ENCODE data around the gene A3GALT2.
"Not testable (repeated sequence)": the region's sequence is repeated elsewhere in the genome, so short reads cannot be mapped to it uniquely, and the experiment has no call there.

Gene A3GALT2

DNA sequence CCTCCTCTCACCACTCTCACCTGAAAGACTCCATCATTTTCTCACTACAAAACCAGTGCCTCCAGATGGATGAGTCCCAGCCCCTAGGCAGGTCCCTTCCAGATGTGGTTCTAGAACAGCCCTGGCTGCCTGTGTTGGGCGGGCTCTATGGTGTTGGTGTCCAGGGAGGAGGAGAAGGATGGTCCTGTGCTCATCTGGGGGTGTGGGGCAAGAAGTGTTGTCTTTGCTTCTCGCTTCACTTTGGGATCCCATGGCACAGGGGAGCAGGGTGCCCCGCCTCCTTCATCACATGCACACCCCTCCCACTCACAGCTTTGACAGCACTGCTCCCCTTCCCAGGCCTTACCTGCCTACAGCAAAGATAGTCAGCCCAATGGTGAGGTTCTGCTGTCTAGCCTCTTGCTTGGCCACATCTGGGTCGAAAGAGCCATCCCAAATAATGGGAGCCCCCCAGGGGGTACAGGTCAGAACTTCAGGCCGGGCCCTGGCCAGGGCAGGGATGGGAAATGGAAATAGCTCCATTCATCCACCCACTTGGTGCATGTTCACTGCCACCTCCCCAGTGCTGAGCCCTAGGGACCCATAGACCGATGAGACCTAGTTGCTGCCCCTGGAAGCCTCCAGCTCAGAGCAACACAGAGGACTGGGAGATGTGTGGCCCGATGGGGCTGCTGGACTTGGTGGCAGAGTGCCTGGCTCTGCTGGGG lies 9.0 kb downstream of the A3GALT2 start:
- no peak for DNase-seq

DNA sequence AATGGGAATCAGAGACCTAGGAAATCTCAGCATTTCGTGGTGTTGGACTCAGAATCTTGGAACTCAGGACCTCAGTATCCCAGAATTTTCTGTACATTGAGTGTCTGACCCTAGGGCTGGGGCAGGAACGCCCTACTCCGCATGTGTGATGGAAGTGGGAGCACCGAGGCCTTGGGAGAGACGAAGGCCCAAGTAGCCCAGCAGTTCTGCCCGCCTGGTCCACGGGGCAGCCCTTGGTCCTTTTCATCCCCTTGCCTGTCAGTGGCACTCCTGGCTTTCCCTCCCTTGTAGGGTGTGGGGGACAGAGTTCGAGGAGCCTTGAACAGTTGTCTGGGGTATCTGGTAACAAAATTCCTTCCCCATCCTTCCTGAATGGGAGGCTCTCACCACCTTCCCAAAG lies 10.2 kb downstream of the A3GALT2 start:
- DNase-seq = no peak

DNA sequence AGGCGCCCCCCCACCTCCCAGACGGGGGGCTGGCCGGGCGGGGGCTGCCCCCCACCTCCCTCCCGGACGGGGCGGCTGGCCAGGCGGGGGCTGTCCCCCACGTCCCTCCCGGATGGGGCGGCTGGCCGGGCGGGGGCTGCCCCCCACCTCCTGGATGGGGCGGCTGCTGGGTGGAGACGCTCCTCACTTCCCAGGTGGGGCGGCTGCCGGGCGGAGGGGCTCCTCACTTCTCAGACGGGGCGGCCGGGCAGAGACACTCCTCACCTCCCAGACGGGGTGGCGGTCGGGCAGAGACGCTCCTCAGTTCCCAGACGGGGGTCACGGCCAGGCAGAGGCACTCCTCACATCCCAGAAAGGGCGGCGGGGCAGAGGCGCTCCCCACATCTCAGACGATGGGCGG lies 11.5 kb downstream of the A3GALT2 start:
- DNase-seq = not testable (repeated sequence)

DNA sequence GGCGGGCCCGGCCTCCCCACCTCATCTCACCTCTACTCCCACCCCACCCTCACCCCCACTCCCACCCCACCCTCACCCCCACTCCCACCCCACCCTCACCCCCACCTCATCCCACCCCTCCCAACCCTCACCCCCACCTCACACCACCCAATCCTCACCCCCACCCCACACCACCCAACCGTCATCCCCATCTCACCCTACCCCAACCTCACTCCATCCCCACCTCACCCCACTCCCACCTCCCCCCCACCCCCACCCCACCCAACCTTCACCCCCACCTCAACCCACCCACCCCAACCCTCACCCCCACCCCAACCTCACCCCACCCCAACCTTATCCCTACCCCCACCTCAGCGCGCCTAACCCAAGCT lies 13.4 kb downstream of the A3GALT2 start:
- DNase-seq = no peak

DNA sequence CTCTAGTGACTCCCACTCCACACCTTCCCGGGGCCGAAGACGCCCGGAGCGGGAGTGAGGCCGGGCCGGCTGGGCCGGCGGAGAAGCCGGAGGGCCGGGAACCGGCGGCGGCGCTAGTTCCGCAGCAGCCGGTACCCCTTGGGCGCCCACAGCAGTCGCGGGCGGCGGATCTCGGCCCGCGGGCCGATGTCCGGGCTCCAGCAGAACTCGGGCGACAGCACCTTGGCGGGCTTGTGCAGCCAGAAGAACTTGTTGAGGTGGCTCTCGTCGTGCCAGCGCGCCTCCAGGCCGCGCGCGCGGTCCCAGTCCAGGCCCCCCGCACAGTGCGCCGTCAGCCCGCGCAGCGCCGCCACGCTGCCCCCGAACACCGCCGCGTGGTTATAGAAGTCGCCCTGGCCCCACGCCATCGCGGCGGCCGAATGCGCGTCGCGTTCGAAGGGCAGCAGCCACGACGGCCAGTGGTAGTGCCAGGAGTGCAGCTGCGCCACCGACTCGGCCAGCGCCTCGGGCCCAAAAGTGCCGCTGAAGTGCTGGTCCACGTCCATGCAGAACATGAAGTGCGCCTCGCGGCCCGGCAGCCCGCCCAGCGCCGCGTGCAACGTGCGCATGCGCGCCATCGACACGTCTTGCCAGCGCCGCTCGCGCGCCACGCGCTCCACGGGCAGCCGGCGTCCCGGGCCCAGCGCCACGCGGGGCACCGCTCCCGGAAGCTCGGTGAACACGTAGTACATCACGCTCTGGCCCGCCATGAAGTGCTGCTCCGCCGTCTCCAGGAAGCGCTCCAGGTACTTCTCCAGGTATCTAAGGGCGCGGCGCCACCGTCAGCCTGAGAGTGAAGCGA lies 14.0 kb downstream of the A3GALT2 start:
- DNase-seq = no peak

DNA sequence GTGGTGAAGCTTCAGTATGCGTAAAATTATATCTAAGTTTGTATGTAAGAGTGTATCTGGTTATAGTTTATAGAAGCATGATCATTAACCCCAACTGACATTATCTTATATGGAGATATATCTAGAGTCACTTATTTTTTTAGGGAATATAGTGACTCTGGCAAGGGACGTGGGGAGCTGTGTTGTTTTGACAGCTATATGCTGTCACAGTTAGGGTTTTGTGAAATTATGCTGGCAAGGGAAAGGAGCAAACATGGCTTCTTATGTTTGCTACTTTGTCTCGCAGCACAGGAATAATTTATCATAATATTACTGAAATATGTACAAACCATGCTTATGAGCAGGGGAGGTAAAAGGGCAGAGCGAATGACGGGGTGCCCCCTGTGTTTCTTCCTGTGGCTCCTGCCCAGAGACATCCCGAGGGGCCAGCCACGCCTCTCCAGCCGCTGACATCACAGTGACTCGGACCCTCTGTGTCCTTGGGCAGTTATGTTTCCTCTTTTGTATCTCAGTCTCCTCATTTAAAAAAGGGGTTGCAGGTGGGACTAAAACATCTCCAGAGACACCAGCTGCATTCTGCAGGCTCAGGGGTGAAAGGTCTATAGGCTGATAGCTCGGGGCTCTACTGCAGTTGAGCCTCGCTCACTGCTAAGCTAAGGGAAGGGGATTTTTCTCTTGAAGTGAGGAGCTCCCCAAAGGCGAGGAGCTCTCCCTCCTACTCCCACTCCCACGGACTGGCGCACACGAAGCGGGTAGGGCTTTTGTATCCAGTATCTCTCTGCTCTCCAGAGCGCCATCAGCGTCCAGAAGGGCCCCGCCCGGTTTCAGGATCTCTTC lies 14.9 kb downstream of the A3GALT2 start:
- DNase-seq = no peak

DNA sequence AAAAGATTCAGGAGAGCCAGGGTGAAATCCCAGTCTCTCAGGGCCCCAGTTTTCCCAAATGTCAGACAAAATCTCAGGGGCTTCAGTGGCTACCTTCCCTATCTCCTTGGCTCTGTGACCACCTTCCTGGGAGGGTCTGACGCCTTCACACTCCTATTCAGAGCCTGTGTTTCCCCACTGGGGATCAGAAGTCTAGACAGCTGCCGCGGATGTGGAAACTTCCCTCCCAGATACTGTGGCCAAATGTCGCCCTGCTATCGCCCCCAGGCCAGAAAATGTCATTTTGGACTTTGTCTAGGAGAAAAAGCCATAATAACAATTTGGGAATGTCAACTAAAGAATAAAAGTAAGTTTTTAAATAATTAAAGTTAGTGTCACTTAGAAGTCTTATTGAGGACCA lies 15.9 kb downstream of the A3GALT2 start:
- DNase-seq = no peak

DNA sequence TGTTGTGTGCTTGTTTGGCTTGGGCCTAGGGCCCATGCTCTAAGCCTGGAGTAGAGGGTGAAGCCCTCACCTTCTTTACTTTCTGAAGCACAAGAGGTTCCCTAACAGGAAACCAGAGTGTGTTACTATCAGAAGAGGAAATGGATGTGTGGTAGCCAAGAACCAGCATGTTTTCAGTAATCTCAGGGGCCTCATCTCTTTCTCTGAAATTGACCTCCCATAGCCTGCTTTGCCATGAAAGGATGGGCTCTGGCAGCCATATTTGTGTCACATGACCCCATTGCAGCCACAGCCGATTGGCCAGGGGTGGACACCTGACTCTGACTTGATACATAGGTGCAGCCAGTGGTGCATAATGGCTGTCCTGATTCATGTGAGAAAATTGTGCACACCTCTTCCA lies 18.6 kb downstream of the A3GALT2 start:
- no peak for DNase-seq

DNA sequence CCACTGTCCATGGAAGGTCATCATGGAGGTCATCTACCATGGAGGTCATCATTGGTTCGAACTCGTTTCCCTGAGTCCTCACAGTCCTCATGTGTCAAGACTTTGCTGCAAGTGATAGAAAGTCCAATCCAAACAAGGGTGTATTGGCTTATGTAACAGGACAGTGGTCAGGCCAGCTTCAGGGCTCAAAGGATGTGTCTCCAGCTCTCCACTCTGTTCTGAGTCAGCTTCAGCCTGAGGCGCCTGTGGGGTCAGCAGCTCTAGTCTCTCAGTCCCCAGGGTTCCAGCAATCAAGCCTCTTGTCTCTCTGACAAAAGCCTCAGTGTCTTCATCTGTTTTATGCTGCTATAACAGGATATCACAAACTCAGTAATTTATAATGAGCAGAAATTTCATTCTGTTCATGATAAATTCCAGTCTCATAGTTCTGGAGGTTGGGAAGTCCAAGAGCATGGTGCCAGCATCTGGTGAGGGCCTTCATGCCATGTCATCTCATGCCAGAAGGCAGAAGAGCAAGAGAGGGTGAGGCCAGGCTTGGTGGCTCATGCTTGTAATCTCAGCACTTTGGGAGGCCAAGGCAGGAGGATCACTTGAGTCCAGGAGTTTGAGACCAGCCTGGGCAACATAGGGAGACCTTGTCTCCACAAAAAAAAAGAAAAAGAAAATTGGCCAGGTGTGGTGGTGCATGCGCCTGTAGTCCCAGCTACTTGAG lies 19.5 kb downstream of the A3GALT2 start:
- no peak for DNase-seq

DNA sequence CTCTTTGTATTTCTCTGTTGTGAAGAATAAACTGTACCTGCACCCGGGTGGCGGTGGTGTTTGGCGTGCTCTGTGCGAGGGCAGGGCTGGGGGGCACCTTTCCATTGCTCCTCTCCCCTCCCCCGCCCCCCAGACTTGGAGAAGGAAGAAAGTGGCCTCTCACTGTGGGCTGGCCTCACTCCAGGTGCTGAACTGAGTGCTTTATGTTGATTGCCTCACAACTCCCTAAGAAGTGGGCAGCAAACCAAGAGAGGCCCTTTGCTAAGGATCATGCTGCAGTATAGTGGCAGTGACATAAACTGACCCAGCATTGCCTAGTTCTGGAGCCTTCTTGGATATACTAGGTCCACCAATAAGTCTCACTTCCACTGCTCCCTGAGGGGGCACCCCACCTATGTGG lies 20.2 kb downstream of the A3GALT2 start:
- no peak for DNase-seq

DNA sequence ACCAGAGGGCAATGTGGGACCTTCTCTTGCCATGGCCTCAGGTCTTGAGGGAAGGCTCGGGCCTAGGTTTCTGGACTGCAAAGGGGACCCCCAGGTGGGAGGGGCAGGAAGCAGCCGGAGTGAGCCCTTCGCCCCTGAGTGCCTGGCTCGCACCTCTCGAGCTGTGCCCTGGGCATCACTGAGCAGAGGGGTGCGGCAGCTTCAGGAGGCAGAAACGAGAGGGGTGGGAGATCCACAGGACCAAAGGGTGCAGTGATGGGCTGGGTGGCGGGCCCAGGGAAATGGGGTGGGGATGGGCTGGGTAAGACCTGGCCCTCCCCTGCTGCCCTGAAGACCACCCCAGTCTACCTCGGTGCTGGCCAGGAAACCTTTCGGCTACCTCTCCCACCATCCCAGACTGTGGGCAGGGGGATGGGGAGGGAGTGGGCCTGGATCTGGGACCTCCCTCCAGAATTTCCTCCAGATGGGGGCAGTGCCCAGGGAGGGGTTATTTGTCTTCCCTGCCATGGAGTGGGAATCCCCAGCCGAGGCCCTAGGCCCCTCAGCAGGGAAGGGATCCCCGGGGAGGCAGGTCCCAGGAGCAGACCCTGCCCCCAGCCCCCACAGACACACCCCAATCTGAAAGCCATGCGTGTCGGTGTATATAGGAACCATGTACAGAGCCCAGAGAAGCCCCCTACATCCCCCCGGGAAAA lies 21.3 kb downstream of the A3GALT2 start:
- DNase-seq = no peak

DNA sequence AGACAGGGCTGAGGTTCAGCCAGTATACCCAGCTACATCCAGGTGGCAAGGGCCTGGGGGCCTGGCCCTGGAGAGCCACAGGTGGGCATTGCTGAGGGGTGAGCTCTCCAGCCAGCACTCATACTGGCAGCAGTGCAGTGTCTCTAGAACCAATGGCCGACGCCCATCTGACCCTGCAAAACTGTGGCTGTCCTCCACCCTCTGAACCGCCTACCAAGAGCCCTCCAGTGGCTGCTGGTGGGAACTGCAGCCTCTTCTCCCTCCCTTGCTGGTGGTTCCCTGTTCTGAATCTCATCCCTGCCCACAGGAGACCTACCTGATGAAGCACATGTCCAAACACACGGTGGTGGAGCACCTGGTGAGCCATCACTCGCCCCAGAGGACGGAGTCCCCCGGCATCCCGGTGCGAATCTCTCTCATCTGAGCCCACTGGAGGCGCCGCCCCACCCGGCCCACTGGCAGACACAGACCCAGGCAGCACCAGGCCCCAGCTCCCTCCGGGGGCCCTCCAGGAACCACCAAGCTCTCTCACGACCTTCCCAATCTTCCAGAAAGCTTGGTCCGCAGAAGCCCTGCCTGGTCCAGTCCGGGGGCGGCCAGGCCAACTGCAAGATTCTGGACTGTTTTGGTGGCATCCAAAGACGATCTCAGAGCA lies 22.1 kb downstream of the A3GALT2 start:
- DNase-seq = peak in 1 of 2 experiments; percentile 68

DNA sequence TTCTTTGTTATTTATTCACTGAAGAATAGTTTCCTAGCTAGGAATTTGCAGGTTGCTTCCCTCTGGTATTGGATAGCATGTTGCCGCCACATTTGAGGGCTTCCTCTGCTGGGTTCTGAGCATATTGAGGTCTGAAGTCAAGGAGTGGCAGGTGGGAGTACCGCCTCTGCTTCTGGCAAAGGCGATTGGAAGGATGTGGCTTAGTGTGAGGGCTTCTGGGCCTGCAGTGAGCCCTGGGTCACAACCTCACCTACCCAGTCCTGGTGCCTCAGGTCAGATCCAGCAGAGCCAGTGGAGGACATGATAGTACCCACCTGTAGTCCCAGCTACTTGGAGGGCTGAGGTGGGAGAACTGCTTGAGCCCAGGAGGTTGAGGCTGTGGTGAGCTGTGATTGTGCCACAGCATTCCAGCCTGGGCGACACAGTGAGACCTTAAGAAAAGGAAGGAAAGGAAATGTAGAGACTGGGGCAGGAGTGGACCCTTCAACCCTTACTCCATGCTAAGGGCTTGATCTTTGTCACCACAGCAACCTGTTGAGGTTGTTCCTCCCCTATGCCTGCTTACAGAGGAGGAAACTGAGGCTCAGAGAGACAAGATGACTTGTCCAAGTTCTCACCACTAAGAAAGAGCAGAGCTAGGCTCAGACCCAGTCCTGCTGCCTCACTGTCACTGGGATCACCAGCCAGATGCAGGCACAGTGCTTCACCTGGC lies 22.8 kb downstream of the A3GALT2 start:
- no peak for DNase-seq

DNA sequence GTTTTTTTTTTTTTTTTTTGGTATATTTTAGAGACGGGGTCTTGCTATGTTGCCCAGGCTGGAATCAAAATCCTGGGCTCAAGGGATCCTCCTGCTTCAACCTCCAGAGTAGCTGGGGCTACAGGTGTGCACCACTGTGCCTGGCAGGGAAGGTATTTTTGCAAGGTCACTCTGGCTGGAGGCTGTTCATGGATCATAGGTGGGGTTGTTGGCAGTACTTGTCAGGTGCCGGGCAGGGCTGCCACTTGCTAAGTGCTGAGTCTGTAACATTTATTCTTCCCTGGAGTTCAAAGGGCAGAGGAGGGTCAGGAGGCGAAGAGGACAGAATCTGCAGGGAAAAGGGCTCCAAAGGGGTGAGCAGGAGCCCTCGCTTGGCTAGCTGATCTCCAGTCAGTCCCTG lies 24.1 kb downstream of the A3GALT2 start:
- no peak for DNase-seq

DNA sequence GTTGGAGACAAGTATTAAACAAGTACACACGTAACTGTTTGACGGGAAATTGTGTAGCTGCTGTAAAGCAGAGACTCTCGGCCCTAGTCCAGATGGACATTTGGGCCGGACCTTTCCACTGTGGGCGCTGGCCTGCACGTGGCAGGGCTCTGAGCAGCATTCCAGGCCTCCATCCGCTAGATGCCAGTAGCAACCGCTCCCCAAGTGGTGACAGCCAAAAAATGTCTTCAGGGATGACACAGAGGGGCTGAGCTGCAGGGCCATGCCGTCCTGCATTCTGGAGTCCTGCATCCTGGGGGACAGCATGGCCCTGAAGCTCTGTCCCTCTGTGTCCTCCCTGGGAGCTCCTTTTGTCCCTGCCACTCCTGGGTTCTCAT lies 24.8 kb downstream of the A3GALT2 start:
- no peak for DNase-seq

DNA sequence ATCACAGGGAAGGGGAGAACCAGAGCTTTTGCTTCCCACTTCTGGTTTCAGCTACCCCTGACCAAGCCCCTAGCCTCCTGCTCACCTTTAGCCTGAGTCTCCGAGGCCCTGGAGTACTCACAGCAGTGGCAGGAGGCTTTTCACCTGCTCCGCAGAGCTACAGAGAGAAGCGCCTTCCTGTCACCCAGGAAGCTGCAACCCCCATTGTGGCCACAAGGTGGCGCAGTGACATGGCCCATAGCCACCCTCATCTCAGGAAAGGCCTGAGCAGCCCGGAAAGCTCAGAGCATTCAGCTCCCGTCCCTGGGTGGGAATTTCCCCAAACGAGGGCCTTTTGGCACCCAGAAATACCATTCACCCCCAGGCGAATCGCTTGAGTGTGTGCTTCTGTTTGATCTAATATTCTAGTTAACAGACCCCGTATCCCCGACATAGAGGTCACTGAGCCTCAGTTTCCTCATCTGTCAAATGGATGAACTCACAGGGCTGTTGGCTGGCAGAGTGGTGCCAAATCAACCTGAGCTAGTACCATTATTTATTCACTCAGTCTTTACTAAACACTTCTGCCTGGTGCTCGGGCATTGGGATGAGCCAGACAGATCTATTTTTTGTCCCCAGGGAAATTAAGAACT lies 25.3 kb downstream of the A3GALT2 start:
- DNase-seq = peak; percentile 23 to 50

DNA sequence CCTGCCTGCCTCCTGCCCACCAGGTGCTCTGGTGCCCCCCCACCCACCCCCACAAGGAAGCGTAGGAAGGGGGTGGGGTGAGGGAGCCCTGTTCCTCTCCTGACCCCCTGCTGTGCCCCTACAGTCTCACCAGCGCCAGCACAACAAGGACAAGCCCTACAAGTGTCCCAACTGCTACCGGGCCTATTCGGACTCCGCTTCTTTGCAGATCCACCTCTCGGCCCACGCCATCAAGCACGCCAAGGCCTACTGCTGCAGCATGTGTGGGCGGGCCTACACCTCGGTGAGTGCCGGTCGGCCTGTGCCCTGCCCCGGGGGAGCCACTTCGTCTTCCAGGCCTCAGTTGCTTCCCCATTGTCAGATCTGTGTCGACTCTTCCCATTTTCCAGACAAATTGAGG lies 25.9 kb downstream of the A3GALT2 start:
- no peak for DNase-seq

DNA sequence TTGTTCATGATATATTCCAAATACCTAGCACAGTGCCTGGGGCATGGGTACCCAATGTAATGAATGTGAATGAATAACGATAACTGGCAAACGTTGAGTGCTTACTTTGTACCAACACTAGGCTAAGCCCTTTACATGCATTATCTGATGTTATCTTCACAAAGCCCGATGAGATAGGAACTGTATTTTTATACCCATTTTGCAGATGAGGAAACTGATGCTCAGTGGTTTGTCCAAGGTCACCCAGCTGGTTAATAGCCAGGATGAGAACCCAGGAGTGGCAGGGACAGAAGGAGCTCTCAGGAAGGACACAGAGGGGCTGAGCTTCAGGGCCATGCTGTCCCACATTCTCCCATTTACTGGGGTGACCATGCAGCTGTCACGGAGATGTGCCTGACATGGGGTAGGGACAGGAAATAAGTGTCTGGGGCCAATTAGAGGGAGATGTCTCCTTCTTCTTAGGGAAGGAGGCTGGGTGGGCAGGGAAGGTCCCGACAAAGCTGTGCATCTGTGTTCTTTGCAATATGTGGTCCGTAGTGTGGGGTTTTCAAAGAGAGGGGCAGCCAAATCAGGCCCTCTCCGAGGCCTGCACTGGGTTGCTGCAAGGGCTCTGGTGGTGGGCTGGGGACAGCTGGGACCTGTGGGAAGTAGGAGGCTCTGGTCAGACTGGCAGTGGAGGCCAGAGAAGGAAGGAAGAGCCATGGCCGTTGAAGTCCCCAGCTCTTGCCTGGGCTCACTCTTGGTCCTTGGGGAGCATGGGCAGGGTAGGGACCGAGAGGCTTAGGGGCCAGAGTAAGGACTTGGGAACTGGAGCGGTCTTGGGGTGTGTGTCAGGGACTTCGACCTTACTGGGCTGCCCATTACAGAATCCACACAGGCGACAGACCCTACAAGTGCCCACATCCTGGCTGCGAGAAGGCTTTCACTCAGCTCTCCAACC lies 26.6 kb downstream of the A3GALT2 start:
- DNase-seq = no peak

DNA sequence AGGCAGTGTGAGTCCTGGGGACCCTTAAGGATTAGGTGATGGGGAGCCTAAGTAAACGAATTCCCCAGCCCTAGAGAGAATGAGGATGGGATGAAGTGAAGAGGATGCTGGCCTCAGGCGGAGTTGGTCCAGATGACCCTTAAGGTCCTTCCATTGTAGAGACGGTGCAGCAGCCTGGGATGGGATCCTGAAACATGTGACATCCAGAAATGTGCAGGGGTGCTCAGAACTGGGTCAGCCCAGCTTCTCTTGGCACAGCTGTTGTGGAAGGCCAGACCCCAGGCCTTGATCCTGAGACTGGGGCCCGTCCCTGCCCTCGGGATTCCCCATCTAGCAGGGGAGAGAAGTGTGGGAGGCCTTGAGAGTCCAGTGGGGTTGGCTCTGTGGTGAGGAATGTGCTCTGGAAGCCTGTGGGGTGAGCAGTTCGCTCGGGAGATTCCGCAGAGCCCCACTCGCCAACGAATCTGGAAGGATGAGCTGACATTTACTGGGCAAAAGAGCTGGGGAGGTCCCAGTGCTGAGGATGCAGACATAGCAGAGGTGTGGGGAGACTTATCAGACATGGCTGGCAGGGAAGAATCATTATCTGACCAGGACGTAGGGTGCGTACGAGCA lies 28.1 kb downstream of the A3GALT2 start:
- no peak for DNase-seq
